B cell (primary cell): ENCODE data around the gene HIVEP1. TPM values are rescaled to one million over a fixed set of nuclear protein-coding genes. Genes with fewer than 3 reads are reported as not detected.

Experiments used
- ATAC-seq: fragments of 200-7000 bp; cut with Tn5 transposase; one replicate; pipeline ENCODE4 v1.10.0; 2021; ENCODE audit warnings: low read depth, mild to moderate bottlenecking, moderate number of reproducible peaks, moderate library complexity
- CTCF ChIA-PET: fragments of 350-600 bp; sonication (Branson Sonifier 250); formaldehyde crosslinking; loops from one replicate; lab custom pipeline; 2021; ENCODE audit warnings: antibody characterized with exemption, inconsistent platforms; lab: Charles Lee
- POLR2A ChIA-PET: fragments of 350-600 bp; sonication (Branson Sonifier 250); formaldehyde crosslinking; loops from one replicate; lab custom pipeline; 2021; ENCODE audit warnings: antibody characterized with exemption; lab: Charles Lee
- DNase-seq: peaks from one replicate; pipeline ENCODE4 v3.0.0; 2013
- H2AFZ ChIP-seq: 2 replicates; pipeline ENCODE4 v1.6.1; 2012; ENCODE audit warnings: mild to moderate bottlenecking, low read depth, low read length; ENCODE audit not compliant: insufficient read depth, poor library complexity, severe bottlenecking
- H3K27ac ChIP-seq, 2 donors: 1 replicate in 1 of 2; 2 replicates in 1 of 2; pipeline ENCODE4 v1.5.1; 2012 to 2013; ENCODE audit warnings: low read length in 2 of 2, mild to moderate bottlenecking in 2 of 2, moderate library complexity in 1 of 2
- H3K27me3 ChIP-seq, 4 experiments: fragments of 200-600 bp in 1 of 4; sonication (generic) in 1 of 4; replicated peaks in 1 of 4; 1 replicate in 2 of 4; 2 replicates in 2 of 4; pipeline versions ENCODE4 v1.6.1 to v1.7.0; 2013 to 2016; ENCODE audit warnings: low read length in 3 of 4, mild to moderate bottlenecking in 2 of 4, mixed read lengths in 1 of 4, moderate library complexity in 1 of 4; ENCODE audit not compliant: insufficient read depth in 4 of 4, control insufficient read depth in 3 of 4; ENCODE audit errors: control extremely low read depth in 1 of 4
- H3K36me3 ChIP-seq, 2 experiments: replicated peaks in 1 of 2; 1 replicate in 1 of 2; 2 replicates in 1 of 2; pipeline versions ENCODE4 v1.6.1 to v1.7.1; 2013; ENCODE audit warnings: low read length in 1 of 2; ENCODE audit not compliant: insufficient read depth in 2 of 2, control insufficient read depth in 1 of 2; ENCODE audit errors: control extremely low read depth in 1 of 2, extremely low read depth in 1 of 2
- H3K4me1 ChIP-seq, 2 donors: fragments of 200-600 bp in 1 of 2; sonication (generic) in 1 of 2; 1 replicate in 1 of 2; 2 replicates in 1 of 2; pipeline versions ENCODE4 v1.5.1 to v1.6.1; 2013 to 2017; ENCODE audit warnings: low read length in 2 of 2; ENCODE audit not compliant: control insufficient read depth in 2 of 2, insufficient read depth in 2 of 2
- H3K4me2 ChIP-seq: replicated peaks from 2 replicates; pipeline ENCODE3; 2012; ENCODE audit warnings: mild to moderate bottlenecking, low read depth, low read length; ENCODE audit not compliant: poor library complexity, severe bottlenecking
- H3K4me3 ChIP-seq, 5 experiments: fragments of 200-600 bp in 1 of 5; sonication (generic) in 1 of 5; 1 replicate in 3 of 5; 2 replicates in 2 of 5; pipeline versions ENCODE4 v1.5.1 to v1.7.0; 2011 to 2016; ENCODE audit warnings: low read length in 4 of 5, mild to moderate bottlenecking in 4 of 5, low read depth in 2 of 5, control low read depth in 1 of 5, moderate library complexity in 1 of 5; ENCODE audit not compliant: insufficient read depth in 1 of 5; ENCODE audit errors: control extremely low read depth in 1 of 5, extremely low read depth in 1 of 5
- H3K79me2 ChIP-seq: fragments of 200-600 bp; sonication (generic); one replicate; pipeline ENCODE4 v1.6.0; 2016; ENCODE audit warnings: low read length; ENCODE audit not compliant: control insufficient read depth, insufficient read depth
- H3K9ac ChIP-seq: fragments of 200-600 bp; sonication (generic); 2 replicates; pipeline ENCODE4 v1.6.1; 2017; ENCODE audit warnings: mild to moderate bottlenecking, low read length, moderate library complexity
- H3K9me3 ChIP-seq, 3 donors: one replicate each; pipeline versions ENCODE4 v1.6.1 to v1.7.1; 2013; ENCODE audit warnings: low read length in 2 of 3; ENCODE audit not compliant: control insufficient read depth in 2 of 3, insufficient read depth in 1 of 3; ENCODE audit errors: control extremely low read depth in 1 of 3
- H4K20me1 ChIP-seq: 2 replicates; pipeline ENCODE4 v1.6.0; 2012; ENCODE audit warnings: mild to moderate bottlenecking, low read length; ENCODE audit not compliant: insufficient read depth, control insufficient read depth, poor library complexity, severe bottlenecking
- H3K27ac Mint-ChIP-seq: one replicate; pipeline ENCODE4 v1.8.0; 2021; ENCODE audit warnings: mixed read lengths
- H3K27me3 Mint-ChIP-seq: one replicate; pipeline ENCODE4 v1.8.0; 2021; ENCODE audit warnings: mixed read lengths
- H3K4me1 Mint-ChIP-seq: one replicate; pipeline ENCODE4 v1.8.0; 2021; ENCODE audit warnings: mixed read lengths
- H3K4me3 Mint-ChIP-seq: one replicate; pipeline ENCODE4 v1.8.0; 2021; ENCODE audit warnings: mixed read lengths
- H3K9me3 Mint-ChIP-seq: one replicate; pipeline ENCODE4 v1.8.0; 2022; ENCODE audit warnings: mixed read lengths; ENCODE audit not compliant: insufficient read depth
- CTCF ChIP-seq: fragments of 200-600 bp; IDR thresholded peaks from one replicate; pipeline ENCODE4 v1.8.0; 2022; ENCODE audit warnings: antibody characterized with exemption, mild to moderate bottlenecking
- EZH2 ChIP-seq: IDR thresholded peaks from 2 replicates; pipeline ENCODE4 v1.6.1; 2012; ENCODE audit warnings: borderline replicate concordance, low read depth, mild to moderate bottlenecking, moderate library complexity, low read length; ENCODE audit not compliant: insufficient read depth, poor library complexity, severe bottlenecking
- WGBS: methylation state at CpG from one replicate; pipeline ENCODE4 v1.1.5; 2013; ENCODE audit warnings: missing lambda C conversion rate; ENCODE audit not compliant: insufficient coverage; 5-methylcytosine and 5-hydroxymethylcytosine counted together
- intact Hi-C: fragments of 100-400 bp; cut with micrococcal nuclease; formaldehyde crosslinking; loops from one replicate; pipeline ENCODE4 v1.10.0; 2022
- polyA plus RNA-seq: library from polyadenylated mRNA; depleted of rRNA; stranded (reverse); fragments of >200 nt; gene quantifications from 2 replicates; pipeline ENCODE4 v1.2.3, GENCODE V29; 2012
- total RNA-seq, 2 donors: library from RNA; stranded (reverse); fragments of 120-200 nt in 1 of 2; gene quantifications; 1 replicate in 1 of 2; 2 replicates in 1 of 2; pipeline versions ENCODE4 v1.2.3 to v1.2.4, GENCODE V29; 2013 to 2022

HIVEP1 gene
- total and polyA plus RNA-seq, 2 donors (not counting 1 experiment from before 2014, with no cell fraction given), result 11.3 to 96.5 TPM

- H4K20me1 ChIP-seq, result no peaks in the 10 kb centered on the region
- H3K27me3 ChIP-seq, result no peaks in the 10 kb centered on the region
- H3K4me1 Mint-ChIP-seq, result no peaks in the 10 kb centered on the region
- TF ChIP-seq EZH2, result no peak
- no peak for TF ChIP-seq CTCF
- H3K9ac ChIP-seq, result no peak overlapping the region
- no peak overlapping the region for H3K4me3 ChIP-seq
- H3K9me3 Mint-ChIP-seq, result no peaks in the 10 kb centered on the region
- no peak for DNase-seq
- CTCF ChIA-PET, result no interaction called here
- 100% methylated on average over 1 of the region's 2 CpGs for WGBS
- no peaks in the 10 kb centered on the region for H3K4me1 ChIP-seq
- intact Hi-C loops, result no loop called here
- no peaks in the 10 kb centered on the region for H3K79me2 ChIP-seq
- no peak overlapping the region for H2AFZ ChIP-seq
- H3K4me2 ChIP-seq, result no peak overlapping the region
- POLR2A ChIA-PET, result no interaction called here
- H3K9me3 ChIP-seq, result no peaks in the 10 kb centered on the region
- H3K4me3 Mint-ChIP-seq, result no peak overlapping the region
- H3K27ac Mint-ChIP-seq, result no peak overlapping the region
- H3K27me3 Mint-ChIP-seq, result peaks cover 3% of the 10 kb centered on the region
- ATAC-seq, result no peak
- H3K36me3 ChIP-seq, result no peaks in the 10 kb centered on the region
- no peak overlapping the region for H3K27ac ChIP-seq
Measured at GRCh38 chr6:11989386-11989785, 22.7 kb upstream of the HIVEP1 start.

GRCh38 chr6:11992086-11992485, 20.0 kb upstream of the HIVEP1 start:
- no CpG with 5 or more reads among the region's 2 CpGs for WGBS
- intact Hi-C loops, result no loop called here
- H3K9ac ChIP-seq, result no peak overlapping the region
- H3K36me3 ChIP-seq, result no peaks in the 10 kb centered on the region
- no peak overlapping the region for H3K27ac ChIP-seq
- no peak for ATAC-seq
- H3K27me3 Mint-ChIP-seq, result peaks cover 3% of the 10 kb centered on the region
- no peak overlapping the region for H3K4me2 ChIP-seq
- no peaks in the 10 kb centered on the region for H3K4me1 ChIP-seq
- H4K20me1 ChIP-seq, result no peaks in the 10 kb centered on the region
- H2AFZ ChIP-seq, result no peak overlapping the region
- no peak overlapping the region for H3K27ac Mint-ChIP-seq
- no peak for TF ChIP-seq EZH2
- TF ChIP-seq CTCF, result no peak
- CTCF ChIA-PET, result interaction anchor here (0.7 to 1.7 kb wide), 3 partner anchors 9 to 46 kb away, joined by 3 to 5 read pairs (median 3); no protein-coding TSS in a partner anchor
- POLR2A ChIA-PET, result no interaction called here
- no peaks in the 10 kb centered on the region for H3K4me1 Mint-ChIP-seq
- no peak overlapping the region for H3K4me3 Mint-ChIP-seq
- H3K9me3 Mint-ChIP-seq, result peaks cover 3% of the 10 kb centered on the region
- no peaks in the 10 kb centered on the region for H3K9me3 ChIP-seq
- H3K4me3 ChIP-seq, result no peak overlapping the region
- no peaks in the 10 kb centered on the region for H3K79me2 ChIP-seq
- no peaks in the 10 kb centered on the region for H3K27me3 ChIP-seq
- DNase-seq, result no peak
